Memory B cell (primary cell): Measurements from ENCODE around the gene SIRT4.
"Not testable (repeated sequence)": the region's sequence is repeated elsewhere in the genome, so short reads cannot be mapped to it uniquely, and the experiment has no call there.

Experiments used
- ATAC-seq: fragments of 150-1000 bp; cut with Tn5 transposase; 2 replicates; pipeline ENCODE4 v1.10.0; 2021; ENCODE audit warnings: low read depth, mild to moderate bottlenecking, moderate library complexity
- DNase-seq, 2 donors: peaks; one replicate each; pipeline ENCODE4 v3.0.0; 2022; ENCODE audit warnings: low spot score in 2 of 2
- H3K27ac Mint-ChIP-seq: one replicate; pipeline ENCODE4 v1.8.0; 2022; ENCODE audit warnings: mild to moderate bottlenecking, moderate library complexity, mixed read lengths
- H3K27me3 Mint-ChIP-seq: one replicate; pipeline ENCODE4 v1.8.0; 2022; ENCODE audit warnings: mixed read lengths
- H3K36me3 Mint-ChIP-seq: one replicate; pipeline ENCODE4 v1.8.0; 2022; ENCODE audit warnings: mild to moderate bottlenecking, mixed read lengths
- H3K4me1 Mint-ChIP-seq: one replicate; pipeline ENCODE4 v1.8.0; 2022; ENCODE audit warnings: mixed read lengths
- H3K4me3 Mint-ChIP-seq: one replicate; pipeline ENCODE4 v1.8.0; 2022; ENCODE audit warnings: mild to moderate bottlenecking, moderate library complexity, mixed read lengths
- H3K9me3 Mint-ChIP-seq: one replicate; pipeline ENCODE4 v1.8.0; 2022; ENCODE audit warnings: mixed read lengths

Gene SIRT4

GRCh38 chr12:120336392-120336791 is 34.3 kb downstream of the SIRT4 start:
- H3K4me1 Mint-ChIP-seq, H3K36me3 Mint-ChIP-seq, H3K27ac Mint-ChIP-seq, H3K27me3 Mint-ChIP-seq, ATAC-seq, H3K4me3 Mint-ChIP-seq, DNase-seq: not testable (repeated sequence)
- peaks cover 15% of the 10 kb centered on the region for H3K9me3 Mint-ChIP-seq

GRCh38 chr12:120337730-120338129 is 35.6 kb downstream of the SIRT4 start:
- H3K9me3 Mint-ChIP-seq = peaks cover 15% of the 10 kb centered on the region
- H3K27me3 Mint-ChIP-seq = peaks cover 1% of the 10 kb centered on the region
- no peak overlapping the region for H3K4me3 Mint-ChIP-seq
- no peak for ATAC-seq
- no peak for DNase-seq
- H3K4me1 Mint-ChIP-seq = no peaks in the 10 kb centered on the region
- peaks cover 2% of the 10 kb centered on the region for H3K36me3 Mint-ChIP-seq
- no peak overlapping the region for H3K27ac Mint-ChIP-seq

- Mint-ChIP-seq H3K4me3 (no peak overlapping the region), H3K9me3 (peaks cover 15% of the 10 kb centered on the region)
Observed at GRCh38 chr12:120339256-120339655, 37.1 kb downstream of the SIRT4 start.

GRCh38 chr12:120342175-120343038 is 40.3 kb downstream of the SIRT4 start:
- Mint-ChIP-seq H3K36me3 (peaks cover 1% of the 10 kb centered on the region), H3K4me3 (no peak overlapping the region), H3K27ac (no peak overlapping the region), H3K27me3 (peaks cover 6% of the 10 kb centered on the region), H3K9me3 (peaks cover 10% of the 10 kb centered on the region), H3K4me1 (no peaks in the 10 kb centered on the region)
- ATAC-seq = no peak
- no peak for DNase-seq

More at GRCh38 chr12:120339256-120339655, 37.1 kb downstream of the SIRT4 start:
- ATAC-seq = no peak
- Mint-ChIP-seq H3K27me3 (peaks cover 1% of the 10 kb centered on the region), H3K4me1 (no peaks in the 10 kb centered on the region), H3K36me3 (peaks cover 2% of the 10 kb centered on the region), H3K27ac (no peak overlapping the region)
- no peak for DNase-seq

- DNase-seq (no peak), ATAC-seq (no peak)
- H3K4me3 Mint-ChIP-seq = no peak overlapping the region
- peaks cover 8% of the 10 kb centered on the region for H3K27me3 Mint-ChIP-seq
- no peaks in the 10 kb centered on the region for H3K4me1 Mint-ChIP-seq
- H3K9me3 Mint-ChIP-seq = peaks cover 3% of the 10 kb centered on the region
- no peak overlapping the region for H3K27ac Mint-ChIP-seq
- H3K36me3 Mint-ChIP-seq = no peaks in the 10 kb centered on the region
Observed at GRCh38 chr12:120343039-120343537, 41.0 kb downstream of the SIRT4 start.

GRCh38 chr12:120343692-120344091 is 41.6 kb downstream of the SIRT4 start:
- H3K4me1 Mint-ChIP-seq = no peaks in the 10 kb centered on the region
- H3K9me3 Mint-ChIP-seq = peaks cover under 1% of the 10 kb centered on the region
- no peak overlapping the region for H3K27ac Mint-ChIP-seq
- no peak overlapping the region for H3K4me3 Mint-ChIP-seq
- peaks cover 8% of the 10 kb centered on the region for H3K27me3 Mint-ChIP-seq
- no peaks in the 10 kb centered on the region for H3K36me3 Mint-ChIP-seq
- DNase-seq (no peak), ATAC-seq (no peak)

- no peaks in the 10 kb centered on the region for H3K9me3 Mint-ChIP-seq
- no peak overlapping the region for H3K4me3 Mint-ChIP-seq
- no peaks in the 10 kb centered on the region for H3K4me1 Mint-ChIP-seq
- no peak for ATAC-seq
- no peaks in the 10 kb centered on the region for H3K36me3 Mint-ChIP-seq
- H3K27me3 Mint-ChIP-seq = peaks cover 11% of the 10 kb centered on the region
- no peak for DNase-seq
- no peak overlapping the region for H3K27ac Mint-ChIP-seq
Observed at GRCh38 chr12:120346031-120346430, 43.9 kb downstream of the SIRT4 start.

GRCh38 chr12:120346681-120347080 is 44.6 kb downstream of the SIRT4 start:
- no peak overlapping the region for H3K4me3 Mint-ChIP-seq
- H3K9me3 Mint-ChIP-seq = no peaks in the 10 kb centered on the region
- H3K27ac Mint-ChIP-seq = no peak overlapping the region
- H3K27me3 Mint-ChIP-seq = peaks cover 12% of the 10 kb centered on the region
- no peaks in the 10 kb centered on the region for H3K4me1 Mint-ChIP-seq
- no peak for DNase-seq
- ATAC-seq = no peak
- no peaks in the 10 kb centered on the region for H3K36me3 Mint-ChIP-seq

GRCh38 chr12:120347766-120348165 is 45.6 kb downstream of the SIRT4 start:
- no peaks in the 10 kb centered on the region for H3K9me3 Mint-ChIP-seq
- H3K4me1 Mint-ChIP-seq = no peaks in the 10 kb centered on the region
- H3K36me3 Mint-ChIP-seq = no peaks in the 10 kb centered on the region
- peaks cover 12% of the 10 kb centered on the region for H3K27me3 Mint-ChIP-seq
- DNase-seq (no peak), ATAC-seq (no peak)
- no peak overlapping the region for H3K4me3 Mint-ChIP-seq
- no peak overlapping the region for H3K27ac Mint-ChIP-seq

GRCh38 chr12:120350576-120351350 is 48.6 kb downstream of the SIRT4 start:
- H3K36me3 Mint-ChIP-seq = no peaks in the 10 kb centered on the region
- H3K27me3 Mint-ChIP-seq = peaks cover 14% of the 10 kb centered on the region
- no peaks in the 10 kb centered on the region for H3K9me3 Mint-ChIP-seq
- no peak overlapping the region for H3K27ac Mint-ChIP-seq
- no peaks in the 10 kb centered on the region for H3K4me1 Mint-ChIP-seq
- no peak overlapping the region for H3K4me3 Mint-ChIP-seq
- DNase-seq (no peak), ATAC-seq (no peak)

- Mint-ChIP-seq H3K9me3 (no peaks in the 10 kb centered on the region), H3K4me1 (no peaks in the 10 kb centered on the region), H3K27ac (no peak overlapping the region), H3K27me3 (peaks cover 13% of the 10 kb centered on the region), H3K4me3 (no peak overlapping the region), H3K36me3 (no peaks in the 10 kb centered on the region)
- DNase-seq (no peak), ATAC-seq (no peak)
Observed at GRCh38 chr12:120352117-120352516, 50.0 kb downstream of the SIRT4 start.

GRCh38 chr12:120353136-120353535 is 51.0 kb downstream of the SIRT4 start:
- H3K4me3 Mint-ChIP-seq = no peak overlapping the region
- no peaks in the 10 kb centered on the region for H3K36me3 Mint-ChIP-seq
- DNase-seq = no peak
- H3K4me1 Mint-ChIP-seq = no peaks in the 10 kb centered on the region
- ATAC-seq = no peak
- H3K9me3 Mint-ChIP-seq = no peaks in the 10 kb centered on the region
- peaks cover 15% of the 10 kb centered on the region for H3K27me3 Mint-ChIP-seq
- H3K27ac Mint-ChIP-seq = no peak overlapping the region

- H3K27me3 Mint-ChIP-seq = peaks cover 17% of the 10 kb centered on the region
- no peaks in the 10 kb centered on the region for H3K36me3 Mint-ChIP-seq
Observed at GRCh38 chr12:120353556-120354317, 51.6 kb downstream of the SIRT4 start.

More at GRCh38 chr12:120353556-120354317, 51.6 kb downstream of the SIRT4 start:
- Mint-ChIP-seq H3K4me3 (no peak overlapping the region), H3K27ac (no peak overlapping the region), H3K9me3 (no peaks in the 10 kb centered on the region), H3K4me1 (no peaks in the 10 kb centered on the region)
- no peak for DNase-seq
- no peak for ATAC-seq
